ENCODE measurements around the gene CHRNA1.
"Not testable (repeated sequence)": the region's sequence is repeated elsewhere in the genome, so short reads cannot be mapped to it uniquely, and the experiment has no call there.

CHRNA1 gene

GRCh38 chr2:174711206-174711605, 53.1 kb downstream of the CHRNA1 start:
- DNase-seq: no peak

GRCh38 chr2:174709416-174710004, 54.8 kb downstream of the CHRNA1 start:
- not testable (repeated sequence) for DNase-seq

GRCh38 chr2:174708713-174709112, 55.6 kb downstream of the CHRNA1 start:
- no peak for DNase-seq

GRCh38 chr2:174705321-174705720, 59.0 kb downstream of the CHRNA1 start:
- DNase-seq: no peak

GRCh38 chr2:174704642-174705041, 59.6 kb downstream of the CHRNA1 start:
- no peak for DNase-seq

- DNase-seq: no peak
Measured at GRCh38 chr2:174704061-174704460, 60.2 kb downstream of the CHRNA1 start.

- DNase-seq: no peak
Measured at GRCh38 chr2:174703430-174703829, 60.8 kb downstream of the CHRNA1 start.

GRCh38 chr2:174702541-174702940, 61.7 kb downstream of the CHRNA1 start:
- no peak for DNase-seq

- no peak for DNase-seq
Measured at GRCh38 chr2:174699993-174700766, 64.1 kb downstream of the CHRNA1 start.
